Retinal pigment epithelial cell (primary cell): ENCODE data around the gene LMAN1L.

Source experiments
- DNase-seq: peaks from one replicate; pipeline ENCODE4 v3.0.0-alpha.2; 2010; ENCODE audit warnings: low read depth
- H3K4me3 ChIP-seq: 2 replicates; pipeline ENCODE4 v1.5.1; 2011; ENCODE audit warnings: mild to moderate bottlenecking, low read length, control low read depth, moderate library complexity
- CTCF ChIP-seq: conservative IDR thresholded peaks from 2 replicates; pipeline ENCODE4 v1.5.1; 2011; ENCODE audit warnings: low read depth, low read length, control low read depth, inconsistent platforms

Gene LMAN1L

GRCh38 chr15:74843891-74844299 lies 31.3 kb downstream of the LMAN1L start:
- no peak for TF ChIP-seq CTCF
- DNase-seq: no peak
- no peak overlapping the region for H3K4me3 ChIP-seq

- DNase-seq: no peak
- H3K4me3 ChIP-seq: no peak overlapping the region
- no peak for TF ChIP-seq CTCF
Measured at GRCh38 chr15:74844319-74845207, 31.9 kb downstream of the LMAN1L start.

GRCh38 chr15:74845208-74845568 lies 32.6 kb downstream of the LMAN1L start:
- H3K4me3 ChIP-seq: no peak overlapping the region
- no peak for DNase-seq
- no peak for TF ChIP-seq CTCF

- no peak overlapping the region for H3K4me3 ChIP-seq
- no peak for TF ChIP-seq CTCF
- no peak for DNase-seq
Measured at GRCh38 chr15:74845581-74845980, 32.9 kb downstream of the LMAN1L start.

GRCh38 chr15:74847432-74847831 lies 34.8 kb downstream of the LMAN1L start:
- no peak for TF ChIP-seq CTCF
- no peak overlapping the region for H3K4me3 ChIP-seq
- DNase-seq: no peak

- no peak for TF ChIP-seq CTCF
- no peak for DNase-seq
- no peak overlapping the region for H3K4me3 ChIP-seq
Measured at GRCh38 chr15:74850393-74850792, 37.8 kb downstream of the LMAN1L start.

- H3K4me3 ChIP-seq: no peak overlapping the region
- TF ChIP-seq CTCF: no peak
- DNase-seq: no peak
Measured at GRCh38 chr15:74851960-74852359, 39.3 kb downstream of the LMAN1L start.
